HepG2 (cell line): ENCODE data around the gene RAB5A. TPM values are rescaled to one million over a fixed set of nuclear protein-coding genes. Genes with fewer than 3 reads are reported as not detected.

Source experiments
- ATAC-seq: fragments of 200-7000 bp; cut with Tn5 transposase; 3 replicates; pipeline ENCODE4 v1.9.1; 2020; ENCODE audit warnings: mild to moderate bottlenecking, moderate library complexity
- BruUV-seq: library from RNA; stranded (reverse); fragments of 400-500 nt; replicated peaks from 2 replicates; lab custom pipeline; 2021; lab: Mats Ljungman, UMichigan
- CTCF ChIA-PET: fragments of 300-600 bp; formaldehyde crosslinking; extraction: SDS; loops from one replicate; lab custom pipeline; 2021; ENCODE audit warnings: low total read pairs, inconsistent platforms, low intra/inter-chr PET ratio; lab: Yijun Ruan, JAX
- POLR2A ChIA-PET: fragments of 350-600 bp; sonication (Branson Sonifier 250); formaldehyde crosslinking; loops from one replicate; lab custom pipeline; 2020; ENCODE audit warnings: antibody characterized with exemption, inconsistent platforms; lab: Yijun Ruan, JAX
- DNase-seq: peaks from one replicate; pipeline ENCODE4 v3.0.0-alpha.2; 2015; ENCODE audit warnings: low spot score
- FAIRE-seq: peaks from 3 replicates; lab custom pipeline; 2011; peaks lifted over from hg19 to GRCh38; lab: Jason Lieb, UNC
- H2AFZ ChIP-seq: one replicate; pipeline ENCODE4 v1.6.1; 2011; ENCODE audit warnings: low read length, inconsistent platforms
- H3K27ac ChIP-seq: fragments of 300-600 bp; 3 replicates; pipeline ENCODE4 v1.8.0; 2011; ENCODE audit warnings: mixed run types, mild to moderate bottlenecking, mixed read lengths, low read length, inconsistent platforms; ENCODE audit not compliant: insufficient read depth; ENCODE audit errors: extremely low read length
- H3K27me3 ChIP-seq, 2 experiments: fragments of 200-600 bp in 1 of 2; 2 replicates in 1 of 2; 3 replicates in 1 of 2; pipeline versions ENCODE4 v1.6.0 to v1.8.0; 2011; ENCODE audit warnings: low read length in 2 of 2, mild to moderate bottlenecking in 2 of 2, moderate library complexity in 2 of 2, inconsistent platforms in 1 of 2; ENCODE audit not compliant: insufficient read depth in 2 of 2, control insufficient read depth in 1 of 2
- H3K36me3 ChIP-seq, 2 experiments: fragments of 200-600 bp in 1 of 2; replicated peaks in 1 of 2; 2 replicates in 1 of 2; 3 replicates in 1 of 2; pipeline versions ENCODE4 v1.5.1 to v1.8.0; 2011; ENCODE audit warnings: low read length in 2 of 2, inconsistent platforms in 1 of 2; ENCODE audit not compliant: insufficient read depth in 2 of 2, control insufficient read depth in 1 of 2
- H3K4me1 ChIP-seq: 2 replicates; pipeline ENCODE4 v1.5.1; 2012; ENCODE audit warnings: low read length, inconsistent platforms; ENCODE audit not compliant: insufficient read depth
- H3K4me2 ChIP-seq: 2 replicates; pipeline ENCODE4 v1.6.0; 2011; ENCODE audit warnings: low read depth, low read length, inconsistent platforms
- H3K4me3 ChIP-seq, 3 experiments: fragments of 200-600 bp in 1 of 3; sonication (generic), shearing (Covaris generic) in 1 of 3; replicated peaks in 1 of 3; 2 replicates each; pipeline ENCODE4 v1.5.1; 2011 to 2016; ENCODE audit warnings: low read length in 3 of 3, inconsistent platforms in 2 of 3, low read depth in 2 of 3, mild to moderate bottlenecking in 2 of 3, control low read depth in 1 of 3, mixed read lengths in 1 of 3; ENCODE audit not compliant: insufficient read depth in 1 of 3
- H3K79me2 ChIP-seq: one replicate; pipeline ENCODE4 v1.6.1; 2011; ENCODE audit warnings: low read length, inconsistent platforms; ENCODE audit not compliant: insufficient read depth
- H3K9ac ChIP-seq: 2 replicates; pipeline ENCODE4 v1.6.0; 2011; ENCODE audit warnings: mild to moderate bottlenecking, low read depth, low read length, inconsistent platforms; ENCODE audit not compliant: insufficient read depth
- H3K9me3 ChIP-seq: 2 replicates; pipeline ENCODE4 v1.5.1; 2012; ENCODE audit warnings: mild to moderate bottlenecking, low read length
- H4K20me1 ChIP-seq: 2 replicates; pipeline ENCODE4 v1.6.0; 2011; ENCODE audit warnings: inconsistent platforms, mild to moderate bottlenecking, low read length, moderate library complexity; ENCODE audit not compliant: insufficient read depth
- ZBED4 ChIP-seq: sonication (generic); formaldehyde crosslinking; IDR thresholded peaks from 2 replicates; pipeline ENCODE4 v1.4.0; 2020; ENCODE audit warnings: missing genetic modification reagents, borderline replicate concordance
- ZBTB33 ChIP-seq: sonication (generic); formaldehyde crosslinking; IDR thresholded peaks from 2 replicates; pipeline ENCODE4 v1.4.0; 2020; ENCODE audit warnings: missing genetic modification reagents
- ZNF280B ChIP-seq: sonication (generic); formaldehyde crosslinking; IDR thresholded peaks from 2 replicates; pipeline ENCODE4 v1.5.0; 2020; ENCODE audit warnings: missing genetic modification reagents, mild to moderate bottlenecking, borderline replicate concordance
- ZNF713 ChIP-seq: sonication (generic); formaldehyde crosslinking; IDR thresholded peaks from 2 replicates; pipeline ENCODE4 v1.4.0; 2020; ENCODE audit warnings: mild to moderate bottlenecking, missing genetic modification reagents
- WGBS: methylation state at CpG from one replicate; pipeline ENCODE4 v1.1.6; 2017; ENCODE audit warnings: low lambda C conversion rate; 5-methylcytosine and 5-hydroxymethylcytosine counted together
- in situ Hi-C: cut with HindIII; loops from 2 replicates; pipeline ENCODE4 v1.10.0; 2017; ENCODE audit warnings: low pct_unique_long_range_greater_than_20kb; ENCODE audit not compliant: extremely low pct_ligation_motif_present
- intact Hi-C: fragments of 100-400 bp; cut with micrococcal nuclease; formaldehyde crosslinking; loops from one replicate; pipeline ENCODE4 v1.10.0; 2022; ENCODE audit not compliant: unreplicated experiment
- polyA plus RNA-seq, 8 experiments: library from polyadenylated mRNA; depleted of rRNA in 3 of 8; stranded (reverse) in 7 of 8; unstranded in 1 of 8; fragments of >200 nt; fragmentation: Illumina TruSeq in 4 of 8; extraction: Trizol in 4 of 8; gene quantifications; 2 replicates each; pipeline versions ENCODE4 v1.2.1 to v1.2.3, GENCODE V29; 2011 to 2016; ENCODE audit warnings: low read depth in 4 of 8, missing spikeins in 1 of 8, mixed read lengths in 1 of 8; ENCODE audit not compliant: insufficient read depth in 1 of 8
- total RNA-seq, 5 experiments: library from RNA; depleted of rRNA; stranded (reverse); fragments of >200 nt; fragmentation: Illumina TruSeq; extraction: Trizol; gene quantifications; 2 replicates each; pipeline ENCODE4 v1.2.3, GENCODE V29; 2016; ENCODE audit warnings: low read depth in 1 of 5

RAB5A gene
- total and polyA plus RNA-seq, 2 of the 13 experiments (the other 11 are each of a cell fraction or from before 2014, with no cell fraction given): 16.0 to 27.1 TPM

- no peak for TF ChIP-seq ZBTB33 (CRISPR knock-in tag)
These were observed 61.7 kb downstream of the RAB5A start (continued) for GRCh38 chr3:20008646-20009045.

GRCh38 chr3:20012164-20012563 is 65.3 kb downstream of the RAB5A start, which contains the start of gene PP2D1:
Gene PP2D1, minus strand, starts transcription at chr3:20012264. Its CDS starts 192 bp downstream, at chr3:20012072.
- Histone ChIP-seq H3K9me3 (no peaks in the 10 kb centered on the region), H3K9ac (no peak within 1 kb of the TSS), H3K4me3 (no peak within 1 kb of the TSS), H2AFZ (no peak within 1 kb of the TSS), H3K27ac (no peak within 1 kb of the TSS), H3K79me2 (no peaks in the 10 kb centered on the region), H4K20me1 (no peaks in the 10 kb centered on the region), H3K4me2 (no peak within 1 kb of the TSS), H3K27me3 (no peaks in the 10 kb centered on the region), H3K4me1 (no peaks in the 10 kb centered on the region), H3K36me3 (no peaks in the 10 kb centered on the region)
- ChIA-PET CTCF (no interaction called here), POLR2A (no interaction called here)
- 51% methylated on average over 4 of the region's 4 CpGs for WGBS
- FAIRE-seq: no peak
- DNase-seq: no peak
- intact Hi-C loops (no loop called here), in situ Hi-C loops (no loop called here)
- no peak for ATAC-seq
- TF ChIP-seq ZNF280B (CRISPR knock-in tag) (no peak), ZBED4 (CRISPR knock-in tag) (no peak), ZNF713 (CRISPR knock-in tag) (no peak)
- BruUV-seq: no TSS peak
